GM12878 (cell line): Measurements from ENCODE around the gene ACTN2. TPM values are rescaled to one million over a fixed set of nuclear protein-coding genes. Genes with fewer than 3 reads are reported as not detected.

Source experiments
- BMI1 ChIP-seq: fragments of 450-650 bp; IDR thresholded peaks from 2 replicates; pipeline ENCODE4 v1.6.1; 2016; ENCODE audit warnings: mild to moderate bottlenecking, moderate library complexity, borderline replicate concordance
- CEBPZ ChIP-seq: fragments of 150-350 bp; IDR thresholded peaks from 2 replicates; pipeline ENCODE4 v1.6.1; 2016; ENCODE audit warnings: low read depth, low read length
- CHD1 ChIP-seq: IDR thresholded peaks from 2 replicates; pipeline ENCODE4 v1.6.1; 2012; ENCODE audit warnings: low read depth, low read length, improper control_type of control experiment
- CREB1 ChIP-seq: IDR thresholded peaks from 2 replicates; pipeline ENCODE4 v1.6.1; 2012; ENCODE audit warnings: low read depth, mild to moderate bottlenecking, inconsistent platforms
- DPF2 ChIP-seq: fragments of 450-650 bp; IDR thresholded peaks from 2 replicates; pipeline ENCODE4 v1.6.1; 2017; ENCODE audit warnings: mild to moderate bottlenecking
- EED ChIP-seq: sonication (generic); IDR thresholded peaks from 2 replicates; pipeline ENCODE4 v1.6.1; 2016; ENCODE audit warnings: antibody characterized with exemption, low read depth
- IRF3 ChIP-seq: fragments of 450-650 bp; IDR thresholded peaks from 2 replicates; pipeline ENCODE4 v1.6.1; 2014; ENCODE audit warnings: mild to moderate bottlenecking
- MEF2A ChIP-seq: IDR thresholded peaks from 2 replicates; pipeline ENCODE4 v1.6.1; 2011; ENCODE audit warnings: low read depth, mild to moderate bottlenecking, low read length, moderate library complexity; ENCODE audit not compliant: insufficient read depth
- NFXL1 ChIP-seq: fragments of 450-650 bp; IDR thresholded peaks from 2 replicates; pipeline ENCODE4 v1.6.1; 2017; ENCODE audit warnings: antibody characterized with exemption, mild to moderate bottlenecking, borderline replicate concordance
- NR2C2 ChIP-seq: IDR thresholded peaks from 2 replicates; pipeline ENCODE4 v1.6.1; 2011; ENCODE audit warnings: borderline replicate concordance, low read depth; ENCODE audit not compliant: control insufficient read depth, insufficient read length
- PRDM15 ChIP-seq: fragments of 450-650 bp; formaldehyde crosslinking; IDR thresholded peaks from 2 replicates; pipeline ENCODE4 v1.4.0; 2020; ENCODE audit warnings: mild to moderate bottlenecking, moderate library complexity
- RAD21 ChIP-seq: IDR thresholded peaks from 2 replicates; pipeline ENCODE4 v1.6.1; 2011; ENCODE audit warnings: mild to moderate bottlenecking, low read depth, low read length, moderate library complexity; ENCODE audit not compliant: insufficient read depth
- SMAD5 ChIP-seq: IDR thresholded peaks from 2 replicates; pipeline ENCODE4 v1.6.1; 2016; ENCODE audit warnings: antibody characterized with exemption, low read depth
- SMC3 ChIP-seq: IDR thresholded peaks from 2 replicates; pipeline ENCODE4 v1.6.1; 2011; ENCODE audit warnings: low read length, improper control_type of control experiment, borderline replicate concordance
- SREBF2 ChIP-seq: IDR thresholded peaks from 2 replicates; pipeline ENCODE4 v1.6.1; 2012; ENCODE audit warnings: mild to moderate bottlenecking, low read length
- STAT1 ChIP-seq: fragments of 450-650 bp; conservative IDR thresholded peaks from 2 replicates; pipeline ENCODE4 v1.6.1; 2014; ENCODE audit warnings: antibody characterized with exemption, mild to moderate bottlenecking
- YBX1 ChIP-seq: fragments of 450-650 bp; IDR thresholded peaks from 2 replicates; pipeline ENCODE4 v1.6.1; 2016; ENCODE audit warnings: antibody characterized with exemption
- YY1 ChIP-seq: IDR thresholded peaks from 2 replicates; pipeline ENCODE4 v1.6.1; 2011; ENCODE audit warnings: low read depth, mild to moderate bottlenecking, low read length
- ZBTB4 ChIP-seq: fragments of 450-650 bp; formaldehyde crosslinking; IDR thresholded peaks from 2 replicates; pipeline ENCODE4 v1.4.0; 2022; ENCODE audit warnings: mild to moderate bottlenecking, moderate library complexity
- polyA plus RNA-seq, 11 experiments: library from polyadenylated mRNA; depleted of rRNA in 4 of 11; unstranded in 6 of 11; stranded (reverse) in 5 of 11; fragments of >200 nt; fragmentation: Nextera tagmentation in 4 of 11; fragmentation: Illumina TruSeq in 1 of 11; extraction: Ambion mirVana in 4 of 11; extraction: Trizol in 1 of 11; gene quantifications; 1 replicate in 1 of 11; 2 replicates in 10 of 11; pipeline versions ENCODE4 v1.2.1 to v1.2.3, GENCODE V29; 2011 to 2016; ENCODE audit warnings: inconsistent platforms in 2 of 11, missing spikeins in 2 of 11, low read depth in 1 of 11
- total RNA-seq, 4 experiments: library from RNA; depleted of rRNA in 3 of 4; stranded (reverse); fragments of >200 nt in 3 of 4; fragmentation: Illumina TruSeq in 1 of 4; extraction: Trizol in 1 of 4; gene quantifications; 2 replicates each; pipeline versions ENCODE4 v1.2.1 to v1.2.3, GENCODE V29; 2013 to 2021

Gene ACTN2
- total and polyA plus RNA-seq, 10 of the 15 experiments (the other 5 are each of a cell fraction or from before 2014, with no cell fraction given): 0.10 TPM; not detected in 9

GRCh38 chr1:236795757-236796667 lies 109.7 kb downstream of the ACTN2 start (continued):
- no peak for TF ChIP-seq STAT1
- no peak for TF ChIP-seq SMAD5
- no peak for TF ChIP-seq CEBPZ
- TF ChIP-seq DPF2: peak; percentile 32; the same call in 1 of the 2 replicates
- peak; percentile 67; the same call in 1 of the 2 replicates for TF ChIP-seq CREB1
- no peak for TF ChIP-seq IRF3
- TF ChIP-seq NFXL1: no peak
- no peak for TF ChIP-seq SMC3
- no peak for TF ChIP-seq SREBF2
- no peak for TF ChIP-seq MEF2A
- TF ChIP-seq EED: peak; percentile 45; the same call in 1 of the 2 replicates
- TF ChIP-seq NR2C2: no peak
- no peak for TF ChIP-seq RAD21
- TF ChIP-seq ZBTB4 (CRISPR knock-in tag): no peak
- no peak for TF ChIP-seq CHD1
- no peak for TF ChIP-seq PRDM15
- TF ChIP-seq YBX1: no peak
- TF ChIP-seq BMI1: no peak
- no peak for TF ChIP-seq YY1
